ENCODE measurements around the gene DOCK6. TPM values are rescaled to one million over a fixed set of nuclear protein-coding genes. Genes with fewer than 3 reads are reported as not detected.

The DOCK6 gene
- total RNA-seq, 1 experiment from 2014 or later: 82.4 TPM

DNA sequence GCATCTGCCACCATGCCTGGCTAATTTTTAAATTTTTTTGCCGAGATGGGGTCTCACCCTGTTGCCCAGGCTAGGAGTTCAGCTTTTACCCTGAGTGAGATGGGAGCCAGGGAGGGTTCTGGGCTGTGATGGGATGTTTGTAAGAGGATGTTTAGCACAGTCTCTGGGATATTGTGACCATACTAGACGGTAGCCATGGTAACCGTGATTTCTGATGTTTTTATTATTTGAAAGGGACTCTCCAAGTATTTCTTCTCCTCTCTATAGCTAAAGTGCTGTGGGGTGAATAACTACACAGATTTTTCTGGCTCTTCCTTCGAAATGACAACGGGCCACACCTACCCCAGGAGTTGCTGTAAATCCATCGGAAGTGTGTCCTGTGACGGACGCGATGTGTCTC is 44.0 kb upstream of the DOCK6 start:
- H3K4me3 ChIP-seq (replicated peaks in 1 of 2; ENCODE audit: low read depth in 1 of 2, low read length in 2 of 2): no peak overlapping the region
- no peaks in the 10 kb centered on the region for H3K4me1 ChIP-seq (ENCODE audit: control insufficient read depth in 1 of 2, insufficient read depth in 2 of 2, low read length in 2 of 2)
- ChIA-PET RAD21 (ENCODE audit: low non-redundant PET in 1 of 2, low total read pairs in 2 of 2, uncharacterized antibody in 2 of 2, unreplicated experiment in 2 of 2) (no interaction called here), CTCF (interaction anchor here (1.4 kb wide), 1 partner anchor 13 kb away, joined by 4 read pairs; no protein-coding TSS in a partner anchor), POLR2A (no interaction called here)
- intact Hi-C loops (cut with micrococcal nuclease): no loop called here
- no TSS peak for BruUV-seq (replicated peaks)
- H3K9ac ChIP-seq (ENCODE audit: low read length): no peak overlapping the region
- no peaks in the 10 kb centered on the region for H3K27me3 ChIP-seq (ENCODE audit: insufficient read depth, low read length)
- H3K9me2 ChIP-seq (ENCODE audit: insufficient read depth): no peaks in the 10 kb centered on the region
- no peaks in the 10 kb centered on the region for H3K79me2 ChIP-seq (ENCODE audit: insufficient read depth, low read length)
- no peak overlapping the region for H3K4me2 ChIP-seq (ENCODE audit: low read length)
- ATAC-seq: no peak
- no peaks in the 10 kb centered on the region for H3K9me3 ChIP-seq (ENCODE audit: control insufficient read depth in 1 of 2, insufficient read depth in 1 of 2, low read depth in 1 of 2, low read length in 2 of 2)
- TF ChIP-seq EGR1 (IDR thresholded peaks at IDR 0.05; ENCODE audit: low read depth): no peak
- TF ChIP-seq ELF1 (IDR thresholded peaks at IDR 0.05; ENCODE audit: borderline replicate concordance, low read depth): no peak
- no peak for TF ChIP-seq SP1 (IDR thresholded peaks at IDR 0.05; ENCODE audit: low read depth)
- TF ChIP-seq EZH2 (IDR thresholded peaks at IDR 0.05): no peak
- TF ChIP-seq ZNF274 (IDR thresholded peaks at IDR 0.05; ENCODE audit: low read depth, low read length): no peak
- no peak for TF ChIP-seq POLR2AphosphoS5 (IDR thresholded peaks at IDR 0.05; ENCODE audit: low read depth, low read length)
- TF ChIP-seq, protein P1, sequence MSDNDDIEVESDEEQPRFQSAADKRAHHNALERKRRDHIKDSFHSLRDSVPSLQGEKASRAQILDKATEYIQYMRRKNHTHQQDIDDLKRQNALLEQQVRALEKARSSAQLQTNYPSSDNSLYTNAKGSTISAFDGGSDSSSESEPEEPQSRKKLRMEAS (IDR thresholded peaks at IDR 0.05): no peak
- TF ChIP-seq, protein P2, sequence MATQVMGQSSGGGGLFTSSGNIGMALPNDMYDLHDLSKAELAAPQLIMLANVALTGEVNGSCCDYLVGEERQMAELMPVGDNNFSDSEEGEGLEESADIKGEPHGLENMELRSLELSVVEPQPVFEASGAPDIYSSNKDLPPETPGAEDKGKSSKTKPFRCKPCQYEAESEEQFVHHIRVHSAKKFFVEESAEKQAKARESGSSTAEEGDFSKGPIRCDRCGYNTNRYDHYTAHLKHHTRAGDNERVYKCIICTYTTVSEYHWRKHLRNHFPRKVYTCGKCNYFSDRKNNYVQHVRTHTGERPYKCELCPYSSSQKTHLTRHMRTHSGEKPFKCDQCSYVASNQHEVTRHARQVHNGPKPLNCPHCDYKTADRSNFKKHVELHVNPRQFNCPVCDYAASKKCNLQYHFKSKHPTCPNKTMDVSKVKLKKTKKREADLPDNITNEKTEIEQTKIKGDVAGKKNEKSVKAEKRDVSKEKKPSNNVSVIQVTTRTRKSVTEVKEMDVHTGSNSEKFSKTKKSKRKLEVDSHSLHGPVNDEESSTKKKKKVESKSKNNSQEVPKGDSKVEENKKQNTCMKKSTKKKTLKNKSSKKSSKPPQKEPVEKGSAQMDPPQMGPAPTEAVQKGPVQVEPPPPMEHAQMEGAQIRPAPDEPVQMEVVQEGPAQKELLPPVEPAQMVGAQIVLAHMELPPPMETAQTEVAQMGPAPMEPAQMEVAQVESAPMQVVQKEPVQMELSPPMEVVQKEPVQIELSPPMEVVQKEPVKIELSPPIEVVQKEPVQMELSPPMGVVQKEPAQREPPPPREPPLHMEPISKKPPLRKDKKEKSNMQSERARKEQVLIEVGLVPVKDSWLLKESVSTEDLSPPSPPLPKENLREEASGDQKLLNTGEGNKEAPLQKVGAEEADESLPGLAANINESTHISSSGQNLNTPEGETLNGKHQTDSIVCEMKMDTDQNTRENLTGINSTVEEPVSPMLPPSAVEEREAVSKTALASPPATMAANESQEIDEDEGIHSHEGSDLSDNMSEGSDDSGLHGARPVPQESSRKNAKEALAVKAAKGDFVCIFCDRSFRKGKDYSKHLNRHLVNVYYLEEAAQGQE (IDR thresholded peaks at IDR 0.05; ENCODE audit: low read depth): no peak
- TF ChIP-seq SRF (IDR thresholded peaks at IDR 0.05; ENCODE audit: low read depth): no peak
- TF ChIP-seq, protein P3, sequence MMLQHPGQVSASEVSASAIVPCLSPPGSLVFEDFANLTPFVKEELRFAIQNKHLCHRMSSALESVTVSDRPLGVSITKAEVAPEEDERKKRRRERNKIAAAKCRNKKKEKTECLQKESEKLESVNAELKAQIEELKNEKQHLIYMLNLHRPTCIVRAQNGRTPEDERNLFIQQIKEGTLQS (IDR thresholded peaks at IDR 0.05): no peak
- H3K27ac ChIP-seq (ENCODE audit: low read depth, low read length): no peak overlapping the region
- no peaks in the 10 kb centered on the region for H3K36me3 ChIP-seq (ENCODE audit: control insufficient read depth in 1 of 2, insufficient read depth in 2 of 2, low read length in 2 of 2)
- DNase-seq (ENCODE audit: low read depth, low spot score): no peak
- no peaks in the 10 kb centered on the region for H4K20me1 ChIP-seq (ENCODE audit: insufficient read depth)
- no peak overlapping the region for H2AFZ ChIP-seq (ENCODE audit: low read depth, low read length, poor library complexity, severe bottlenecking)
